Hepatocyte (in vitro differentiated cells): ENCODE measurements around the gene LEMD2. TPM values are rescaled to one million over a fixed set of nuclear protein-coding genes. Genes with fewer than 3 reads are reported as not detected.

Experiments used
- DNase-seq: peaks from one replicate; pipeline ENCODE4 v3.0.0-alpha.2; 2016; ENCODE audit warnings: low spot score
- H2AFZ ChIP-seq: fragments of 200-600 bp; sonication (generic); 2 replicates; pipeline ENCODE4 v1.6.0; 2016; ENCODE audit warnings: antibody characterized with exemption, mild to moderate bottlenecking
- H3K27ac ChIP-seq: fragments of 200-600 bp; sonication (generic); 2 replicates; pipeline ENCODE4 v1.5.1; 2016; ENCODE audit warnings: mild to moderate bottlenecking
- H3K27me3 ChIP-seq: fragments of 200-600 bp; sonication (generic); 2 replicates; pipeline ENCODE4 v1.6.1; 2016
- H3K36me3 ChIP-seq: fragments of 200-600 bp; sonication (generic); replicated peaks from 2 replicates; pipeline ENCODE4 v1.5.1; 2016; ENCODE audit warnings: low read depth; ENCODE audit not compliant: insufficient read depth
- H3K4me1 ChIP-seq: fragments of 200-600 bp; sonication (generic); 2 replicates; pipeline ENCODE4 v1.5.1; 2016; ENCODE audit warnings: mild to moderate bottlenecking, moderate library complexity; ENCODE audit not compliant: insufficient read depth
- H3K4me2 ChIP-seq: fragments of 200-600 bp; sonication (generic); 2 replicates; pipeline ENCODE4 v1.6.0; 2016
- H3K4me3 ChIP-seq: fragments of 200-600 bp; sonication (generic); 2 replicates; pipeline ENCODE4 v1.5.1; 2016; ENCODE audit warnings: mild to moderate bottlenecking
- H3K79me2 ChIP-seq: fragments of 200-600 bp; sonication (generic); 2 replicates; pipeline ENCODE4 v1.6.0; 2017; ENCODE audit warnings: mild to moderate bottlenecking
- H3K9me2 ChIP-seq: fragments of 200-600 bp; sonication (generic); replicated peaks from 2 replicates; pipeline ENCODE4 v1.6.0; 2017; ENCODE audit warnings: mild to moderate bottlenecking; ENCODE audit not compliant: insufficient read depth
- H3K9me3 ChIP-seq: fragments of 200-600 bp; sonication (generic); 2 replicates; pipeline ENCODE4 v1.5.1; 2016; ENCODE audit warnings: low read depth, mild to moderate bottlenecking
- H4K20me1 ChIP-seq: fragments of 200-600 bp; sonication (generic); 2 replicates; pipeline ENCODE4 v1.6.0; 2016; ENCODE audit warnings: mild to moderate bottlenecking; ENCODE audit not compliant: insufficient read depth, poor library complexity, severe bottlenecking
- CTCF ChIP-seq: fragments of 200-600 bp; sonication (generic); IDR thresholded peaks from 2 replicates; pipeline ENCODE4 v1.5.1; 2016; ENCODE audit warnings: antibody characterized with exemption, mild to moderate bottlenecking; ENCODE audit not compliant: poor library complexity
- EZH2 ChIP-seq: fragments of 200-600 bp; sonication (generic); IDR thresholded peaks from 2 replicates; pipeline ENCODE4 v1.6.1; 2016; ENCODE audit warnings: antibody characterized with exemption, mild to moderate bottlenecking, borderline replicate concordance
- EZH2phosphoT487 ChIP-seq: fragments of 200-600 bp; sonication (generic); IDR thresholded peaks from one replicate; pipeline ENCODE4 v1.6.1; 2018; ENCODE audit warnings: antibody characterized with exemption, mild to moderate bottlenecking, low read depth, moderate library complexity; ENCODE audit not compliant: unreplicated experiment, severe bottlenecking
- WGBS: methylation state at CpG from one replicate; pipeline ENCODE4 v1.1.6; 2016; ENCODE audit warnings: low lambda C conversion rate; ENCODE audit errors: missing lambda C conversion rate; 5-methylcytosine and 5-hydroxymethylcytosine counted together
- polyA plus RNA-seq: library from polyadenylated mRNA; unstranded; fragments of >200 nt; fragmentation: Nextera tagmentation; extraction: Ambion mirVana; gene quantifications from 2 replicates; pipeline ENCODE4 v1.2.1, GENCODE V29; 2016
- total RNA-seq: library from RNA; depleted of rRNA; stranded (reverse); fragments of >200 nt; gene quantifications from 2 replicates; pipeline ENCODE4 v1.2.3, GENCODE V29; 2014

Gene LEMD2
- total and polyA plus RNA-seq, 2 experiments from 2014 or later = 38.1 to 66.3 TPM

- H3K27me3 ChIP-seq = no peaks in the 10 kb centered on the region
- H2AFZ ChIP-seq = no peak overlapping the region
- H3K4me2 ChIP-seq = no peak overlapping the region
- H3K4me3 ChIP-seq = no peak overlapping the region
- H3K27ac ChIP-seq = no peak overlapping the region
- TF ChIP-seq EZH2 (no peak), CTCF (no peak), EZH2phosphoT487 (no peak)
- no peaks in the 10 kb centered on the region for H3K36me3 ChIP-seq
- WGBS = 92% methylated on average over 9 of the region's 9 CpGs
- H3K79me2 ChIP-seq = no peaks in the 10 kb centered on the region
- H3K9me2 ChIP-seq = no peaks in the 10 kb centered on the region
- DNase-seq = no peak
- no peaks in the 10 kb centered on the region for H4K20me1 ChIP-seq
- H3K4me1 ChIP-seq = peaks cover 22% of the 10 kb centered on the region
- no peaks in the 10 kb centered on the region for H3K9me3 ChIP-seq
These were observed 50.8 kb downstream of the LEMD2 start for GRCh38 chr6:33738153-33738552.

- DNase-seq = no peak
- Histone ChIP-seq H3K9me2 (no peaks in the 10 kb centered on the region), H3K27ac (no peak overlapping the region), H3K4me1 (peaks cover 16% of the 10 kb centered on the region), H3K36me3 (no peaks in the 10 kb centered on the region), H3K4me2 (no peak overlapping the region), H3K4me3 (no peak overlapping the region), H4K20me1 (no peaks in the 10 kb centered on the region), H3K79me2 (no peaks in the 10 kb centered on the region), H2AFZ (no peak overlapping the region), H3K27me3 (no peaks in the 10 kb centered on the region), H3K9me3 (no peaks in the 10 kb centered on the region)
- WGBS = 89% methylated on average over 15 of the region's 15 CpGs
- TF ChIP-seq EZH2 (no peak), CTCF (no peak), EZH2phosphoT487 (no peak)
These were observed 51.5 kb downstream of the LEMD2 start for GRCh38 chr6:33737267-33738026.

DNA sequence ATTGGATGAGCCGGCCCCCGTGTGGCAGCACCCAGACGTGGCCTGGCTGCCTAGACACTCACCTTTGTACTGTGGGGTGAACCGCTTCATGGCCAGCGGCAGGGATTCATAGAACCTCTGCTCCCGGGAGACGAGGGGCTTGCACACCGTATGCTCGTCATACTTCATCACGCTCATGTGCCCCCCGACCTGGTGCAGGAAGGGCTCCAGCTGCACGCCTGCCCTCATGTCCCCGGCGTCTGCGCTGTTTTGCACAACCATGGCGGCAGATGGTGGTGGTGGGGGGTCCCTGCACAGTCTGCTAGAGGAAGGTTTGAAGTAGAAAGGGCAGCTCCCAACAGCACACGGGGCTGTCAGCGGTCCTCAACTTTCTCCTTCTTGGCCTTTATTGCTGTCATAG, 53.7 kb downstream of the LEMD2 start:
- no peak for DNase-seq
- H3K9me3 ChIP-seq = no peaks in the 10 kb centered on the region
- H3K27me3 ChIP-seq = no peaks in the 10 kb centered on the region
- no peaks in the 10 kb centered on the region for H3K9me2 ChIP-seq
- no peaks in the 10 kb centered on the region for H3K79me2 ChIP-seq
- WGBS = 91% methylated on average over 17 of the region's 18 CpGs
- no peak overlapping the region for H3K4me3 ChIP-seq
- H2AFZ ChIP-seq = no peak overlapping the region
- TF ChIP-seq EZH2 (no peak), CTCF (no peak)
- H3K4me1 ChIP-seq = peaks cover 8% of the 10 kb centered on the region
- no peaks in the 10 kb centered on the region for H3K36me3 ChIP-seq
- H4K20me1 ChIP-seq = no peaks in the 10 kb centered on the region
- H3K4me2 ChIP-seq = no peak overlapping the region
- H3K27ac ChIP-seq = no peak overlapping the region
